Uterus (tissue), 2 donors: Measurements from ENCODE around the gene EPX.

Experiments
- POLR2A ChIP-seq, 2 donors: fragments of 450-650 bp; IDR thresholded peaks; one replicate each; pipeline ENCODE4 v1.6.1; 2016; ENCODE audit warnings: antibody characterized with exemption in 2 of 2, mild to moderate bottlenecking in 1 of 2, moderate library complexity in 1 of 2
- TF ChIP-seq, protein P1 (sequence below), 4 experiments: fragments of 200-600 bp in 2 of 4; fragments of 450-650 bp in 2 of 4; sonication (generic) in 2 of 4; IDR thresholded peaks; one replicate each; pipeline ENCODE4 v1.5.1; 2016 to 2019; ENCODE audit warnings: antibody characterized with exemption in 4 of 4, mild to moderate bottlenecking in 2 of 4, moderate library complexity in 1 of 4

DNA sequence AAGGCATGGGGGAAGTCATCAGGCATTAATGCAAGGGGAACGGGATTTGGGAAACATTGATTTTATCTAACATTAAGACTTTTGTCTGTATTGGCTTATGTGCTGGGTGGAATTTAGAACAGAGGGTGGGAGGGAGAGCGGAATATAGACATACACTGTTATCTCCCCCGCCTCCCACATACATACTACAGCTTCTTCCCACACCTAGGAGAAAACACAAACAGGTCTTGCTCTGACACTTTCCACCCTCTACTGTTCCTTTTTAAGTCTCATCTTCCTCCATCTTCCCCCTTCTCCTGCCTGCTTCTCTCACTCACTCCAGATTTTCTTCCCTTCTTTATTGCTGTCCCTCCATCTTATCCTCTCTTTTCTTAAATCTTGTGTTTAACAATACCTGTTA lies 43.9 kb upstream of the EPX start:
- TF ChIP-seq, protein P1, sequence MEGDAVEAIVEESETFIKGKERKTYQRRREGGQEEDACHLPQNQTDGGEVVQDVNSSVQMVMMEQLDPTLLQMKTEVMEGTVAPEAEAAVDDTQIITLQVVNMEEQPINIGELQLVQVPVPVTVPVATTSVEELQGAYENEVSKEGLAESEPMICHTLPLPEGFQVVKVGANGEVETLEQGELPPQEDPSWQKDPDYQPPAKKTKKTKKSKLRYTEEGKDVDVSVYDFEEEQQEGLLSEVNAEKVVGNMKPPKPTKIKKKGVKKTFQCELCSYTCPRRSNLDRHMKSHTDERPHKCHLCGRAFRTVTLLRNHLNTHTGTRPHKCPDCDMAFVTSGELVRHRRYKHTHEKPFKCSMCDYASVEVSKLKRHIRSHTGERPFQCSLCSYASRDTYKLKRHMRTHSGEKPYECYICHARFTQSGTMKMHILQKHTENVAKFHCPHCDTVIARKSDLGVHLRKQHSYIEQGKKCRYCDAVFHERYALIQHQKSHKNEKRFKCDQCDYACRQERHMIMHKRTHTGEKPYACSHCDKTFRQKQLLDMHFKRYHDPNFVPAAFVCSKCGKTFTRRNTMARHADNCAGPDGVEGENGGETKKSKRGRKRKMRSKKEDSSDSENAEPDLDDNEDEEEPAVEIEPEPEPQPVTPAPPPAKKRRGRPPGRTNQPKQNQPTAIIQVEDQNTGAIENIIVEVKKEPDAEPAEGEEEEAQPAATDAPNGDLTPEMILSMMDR (IDR thresholded peaks at IDR 0.05) = no peak
- TF ChIP-seq POLR2A (IDR thresholded peaks at IDR 0.05) = no peak
